Measurements from ENCODE around the gene GALK2.

The GALK2 gene

GRCh38 chr15:49148727-49149126, 21.3 kb upstream of the GALK2 start:
- Histone ChIP-seq H3K36me3 (ENCODE audit: insufficient read depth, low read length) (peaks cover 9% of the 10 kb centered on the region), H3K27me3 (ENCODE audit: insufficient read depth, low read length) (no peaks in the 10 kb centered on the region), H3K4me3 (ENCODE audit: low read length) (no peak overlapping the region), H3K9me3 (ENCODE audit: low read length) (no peaks in the 10 kb centered on the region), H2AFZ (ENCODE audit: low read depth, low read length) (no peak overlapping the region), H3K4me1 (ENCODE audit: insufficient read depth, low read length) (peaks cover 2% of the 10 kb centered on the region)

- Histone ChIP-seq H3K36me3 (ENCODE audit: insufficient read depth, low read length) (peaks cover 2% of the 10 kb centered on the region), H3K4me3 (ENCODE audit: low read length) (no peak overlapping the region), H2AFZ (ENCODE audit: low read depth, low read length) (no peak overlapping the region), H3K4me1 (ENCODE audit: insufficient read depth, low read length) (peaks cover 15% of the 10 kb centered on the region), H3K9me3 (ENCODE audit: low read length) (no peaks in the 10 kb centered on the region), H3K27me3 (ENCODE audit: insufficient read depth, low read length) (no peaks in the 10 kb centered on the region)
Measured at GRCh38 chr15:49151831-49152230, 18.2 kb upstream of the GALK2 start.

DNA sequence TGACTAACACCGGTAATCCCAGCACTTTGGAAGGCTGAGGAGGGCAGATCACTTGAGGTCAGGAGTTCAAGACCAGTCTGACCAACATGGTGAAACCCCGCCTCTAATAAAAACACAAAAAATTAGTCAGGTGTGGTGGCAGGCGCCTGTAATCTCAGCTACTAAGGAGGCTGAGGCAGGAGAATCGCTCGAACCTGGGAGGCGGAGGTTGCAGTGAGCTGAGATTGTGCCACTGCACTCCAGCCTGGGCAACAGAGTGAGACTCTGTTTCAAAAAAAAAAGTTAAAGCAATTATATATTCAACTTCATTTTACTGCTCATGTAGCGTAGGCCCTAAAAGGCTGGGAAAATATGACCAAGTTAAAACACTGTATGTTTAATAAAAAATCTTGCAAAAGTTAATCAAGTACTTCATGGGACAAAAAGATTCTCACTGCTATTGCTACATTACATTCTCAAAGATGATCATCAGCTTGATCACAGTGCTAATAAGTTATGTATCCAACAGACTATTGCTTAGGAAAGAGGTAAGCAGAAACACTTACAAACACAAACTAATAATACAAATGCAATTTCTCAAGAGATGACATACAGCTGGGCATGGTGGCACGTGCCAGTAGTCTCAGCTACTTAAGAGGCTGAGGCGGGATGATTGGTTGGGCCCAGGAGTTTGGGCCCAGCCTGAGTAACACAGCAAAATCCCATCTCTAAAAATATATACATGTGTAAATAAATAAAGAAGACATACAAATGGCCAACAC, 17.3 kb upstream of the GALK2 start:
- no peaks in the 10 kb centered on the region for H3K27me3 ChIP-seq (ENCODE audit: insufficient read depth, low read length)
- H3K4me1 ChIP-seq (ENCODE audit: insufficient read depth, low read length): peaks cover 18% of the 10 kb centered on the region

GRCh38 chr15:49154359-49154758, 15.7 kb upstream of the GALK2 start:
- Histone ChIP-seq H3K4me1 (ENCODE audit: insufficient read depth, low read length) (peaks cover 18% of the 10 kb centered on the region), H3K36me3 (ENCODE audit: insufficient read depth, low read length) (no peaks in the 10 kb centered on the region), H3K27me3 (ENCODE audit: insufficient read depth, low read length) (no peaks in the 10 kb centered on the region), H2AFZ (ENCODE audit: low read depth, low read length) (peak overlapping the region; percentile 50), H3K4me3 (ENCODE audit: low read length) (peak overlapping the region; percentile 75), H3K9me3 (ENCODE audit: low read length) (no peaks in the 10 kb centered on the region)

More for the DNA sequence above, 17.3 kb upstream of the GALK2 start:
- H3K9me3 ChIP-seq (ENCODE audit: low read length): no peaks in the 10 kb centered on the region
- peaks cover 2% of the 10 kb centered on the region for H3K36me3 ChIP-seq (ENCODE audit: insufficient read depth, low read length)
- H3K4me3 ChIP-seq (ENCODE audit: low read length): no peak overlapping the region
- H2AFZ ChIP-seq (ENCODE audit: low read depth, low read length): no peak overlapping the region

- H3K9me3 ChIP-seq (ENCODE audit: low read length): no peaks in the 10 kb centered on the region
- H3K4me3 ChIP-seq (ENCODE audit: low read length): peak overlapping the region; percentile 75
- no peaks in the 10 kb centered on the region for H3K27me3 ChIP-seq (ENCODE audit: insufficient read depth, low read length)
- no peaks in the 10 kb centered on the region for H3K36me3 ChIP-seq (ENCODE audit: insufficient read depth, low read length)
- peaks cover 18% of the 10 kb centered on the region for H3K4me1 ChIP-seq (ENCODE audit: insufficient read depth, low read length)
- H2AFZ ChIP-seq (ENCODE audit: low read depth, low read length): peak overlapping the region; percentile 50
Measured at GRCh38 chr15:49154799-49155109, 15.3 kb upstream of the GALK2 start.

DNA sequence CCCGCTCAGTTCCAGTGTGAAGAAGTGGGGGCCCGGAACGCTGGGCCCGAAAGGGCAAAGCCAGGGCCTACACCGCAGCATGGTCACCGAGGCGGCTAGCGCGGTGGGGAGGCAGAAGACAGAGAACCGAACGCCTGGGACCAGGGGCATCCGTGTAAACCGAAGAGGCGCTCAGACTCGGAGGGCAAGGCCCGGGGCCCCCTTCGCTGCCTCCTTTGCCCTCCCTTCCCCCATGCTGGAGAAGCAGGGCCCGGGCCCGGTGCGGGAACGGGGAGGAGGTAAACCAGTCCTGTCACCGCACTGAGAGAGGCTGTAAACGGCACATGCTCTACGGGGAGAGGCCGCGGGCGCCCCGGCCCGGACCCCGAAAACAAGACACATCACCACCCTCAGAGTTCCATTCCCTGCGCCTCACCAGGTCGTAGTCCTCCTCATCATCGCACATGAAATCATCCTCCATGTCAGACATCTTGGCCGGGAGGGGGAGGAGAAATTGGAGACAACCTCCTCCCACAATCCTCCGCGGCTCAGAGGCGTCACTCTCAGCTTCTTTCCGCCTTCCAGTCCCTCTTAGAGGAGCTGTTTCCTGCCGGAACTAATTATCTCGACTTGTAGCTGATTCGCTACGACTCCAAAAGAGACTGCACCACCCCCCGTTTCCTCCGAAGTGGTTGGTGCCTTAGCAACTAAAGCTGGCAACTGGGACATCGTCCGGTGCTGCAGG, 14.8 kb upstream of the GALK2 start, which contains the start of gene COPS2:
COPS2 (minus strand) TSS at position 490 of the 724 bp plus-strand sequence; CDS start at position 469, 21 bp downstream.
- peaks cover 18% of the 10 kb centered on the region for H3K4me1 ChIP-seq (ENCODE audit: insufficient read depth, low read length)
- no peaks in the 10 kb centered on the region for H3K9me3 ChIP-seq (ENCODE audit: low read length)
- no peaks in the 10 kb centered on the region for H3K36me3 ChIP-seq (ENCODE audit: insufficient read depth, low read length)
- peak within 1 kb of the TSS; percentile 97 for H2AFZ ChIP-seq (ENCODE audit: low read depth, low read length)
- H3K27me3 ChIP-seq (ENCODE audit: insufficient read depth, low read length): no peaks in the 10 kb centered on the region
- peak within 1 kb of the TSS; percentile 75 for H3K4me3 ChIP-seq (ENCODE audit: low read length)

- no peaks in the 10 kb centered on the region for H3K27me3 ChIP-seq (ENCODE audit: insufficient read depth, low read length)
- peaks cover 18% of the 10 kb centered on the region for H3K4me1 ChIP-seq (ENCODE audit: insufficient read depth, low read length)
- H2AFZ ChIP-seq (ENCODE audit: low read depth, low read length): peak overlapping the region; percentile 97
- no peaks in the 10 kb centered on the region for H3K9me3 ChIP-seq (ENCODE audit: low read length)
- H3K36me3 ChIP-seq (ENCODE audit: insufficient read depth, low read length): no peaks in the 10 kb centered on the region
- H3K4me3 ChIP-seq (ENCODE audit: low read length): peak overlapping the region; percentile 75
Measured at GRCh38 chr15:49155834-49156627, 14.0 kb upstream of the GALK2 start.

DNA sequence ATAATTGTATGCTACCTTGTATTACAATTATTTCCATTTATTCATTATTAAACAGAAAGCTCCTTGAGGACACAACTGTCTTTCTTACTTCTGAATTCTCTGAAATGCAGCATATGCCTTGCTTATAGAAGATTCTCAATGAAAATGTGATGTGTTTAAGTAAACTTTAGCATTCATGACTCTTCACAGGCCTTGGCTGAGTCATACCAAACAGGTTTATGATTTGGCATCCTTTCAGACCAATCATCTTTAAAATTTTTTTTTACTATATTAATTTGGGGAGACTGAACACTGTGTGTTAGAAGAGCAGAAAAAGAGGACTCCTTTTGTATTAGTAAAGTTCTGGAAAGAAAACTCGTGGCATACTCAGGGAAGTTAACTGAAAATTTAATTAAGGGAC, 6.4 kb upstream of the GALK2 start:
- no peaks in the 10 kb centered on the region for H3K36me3 ChIP-seq (ENCODE audit: insufficient read depth, low read length)
- H2AFZ ChIP-seq (ENCODE audit: low read depth, low read length): no peak overlapping the region

DNA sequence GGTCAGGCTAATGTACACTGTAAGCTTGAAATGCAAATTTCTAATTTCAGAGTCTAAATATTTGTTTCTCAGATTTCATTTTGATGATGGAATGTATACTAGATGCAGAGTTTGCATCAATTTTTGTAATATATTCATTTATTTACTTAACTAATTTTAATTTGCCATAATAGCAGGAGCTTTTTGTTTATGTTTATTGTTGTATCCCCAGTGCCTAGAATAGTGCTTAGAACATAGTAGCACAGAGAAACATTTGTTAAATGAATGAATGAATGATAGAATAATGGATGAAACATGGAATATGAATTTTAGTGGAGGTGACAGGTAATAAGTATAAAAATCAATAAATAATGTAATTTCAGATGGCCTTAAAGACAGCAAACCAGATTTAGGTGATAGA, 5.2 kb upstream of the GALK2 start:
- H3K9me3 ChIP-seq (ENCODE audit: low read length): no peaks in the 10 kb centered on the region
- H2AFZ ChIP-seq (ENCODE audit: low read depth, low read length): no peak overlapping the region
- H3K4me3 ChIP-seq (ENCODE audit: low read length): no peak overlapping the region
- no peaks in the 10 kb centered on the region for H3K4me1 ChIP-seq (ENCODE audit: insufficient read depth, low read length)
- no peaks in the 10 kb centered on the region for H3K27me3 ChIP-seq (ENCODE audit: insufficient read depth, low read length)
- H3K36me3 ChIP-seq (ENCODE audit: insufficient read depth, low read length): no peaks in the 10 kb centered on the region

More for the DNA sequence above, 6.4 kb upstream of the GALK2 start:
- Histone ChIP-seq H3K27me3 (ENCODE audit: insufficient read depth, low read length) (no peaks in the 10 kb centered on the region), H3K9me3 (ENCODE audit: low read length) (no peaks in the 10 kb centered on the region), H3K4me1 (ENCODE audit: insufficient read depth, low read length) (no peaks in the 10 kb centered on the region), H3K4me3 (ENCODE audit: low read length) (no peak overlapping the region)

DNA sequence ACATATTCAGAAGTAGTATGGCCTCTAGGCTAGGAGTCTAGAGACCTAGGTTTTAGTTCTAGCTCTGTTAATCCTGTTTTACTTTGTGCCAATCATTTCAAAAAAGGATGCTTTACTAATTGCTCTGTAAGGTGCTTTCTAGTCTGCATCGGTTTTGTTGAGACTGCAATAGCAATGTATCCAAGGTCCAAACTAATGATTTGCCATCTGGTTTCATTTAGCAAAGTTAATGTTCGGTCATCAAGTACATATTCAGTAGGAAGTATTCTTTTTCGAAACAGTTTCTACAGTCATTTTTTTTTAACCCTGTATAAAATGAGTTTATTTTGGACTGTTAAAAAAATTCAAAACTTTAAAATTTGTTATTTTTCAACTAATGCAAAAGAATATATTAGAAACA, 2.0 kb upstream of the GALK2 start:
- Histone ChIP-seq H3K27me3 (ENCODE audit: insufficient read depth, low read length) (no peaks in the 10 kb centered on the region), H3K4me3 (ENCODE audit: low read length) (no peak overlapping the region), H3K9me3 (ENCODE audit: low read length) (no peaks in the 10 kb centered on the region), H3K4me1 (ENCODE audit: insufficient read depth, low read length) (peaks cover 2% of the 10 kb centered on the region), H3K36me3 (ENCODE audit: insufficient read depth, low read length) (no peaks in the 10 kb centered on the region), H2AFZ (ENCODE audit: low read depth, low read length) (no peak overlapping the region)

DNA sequence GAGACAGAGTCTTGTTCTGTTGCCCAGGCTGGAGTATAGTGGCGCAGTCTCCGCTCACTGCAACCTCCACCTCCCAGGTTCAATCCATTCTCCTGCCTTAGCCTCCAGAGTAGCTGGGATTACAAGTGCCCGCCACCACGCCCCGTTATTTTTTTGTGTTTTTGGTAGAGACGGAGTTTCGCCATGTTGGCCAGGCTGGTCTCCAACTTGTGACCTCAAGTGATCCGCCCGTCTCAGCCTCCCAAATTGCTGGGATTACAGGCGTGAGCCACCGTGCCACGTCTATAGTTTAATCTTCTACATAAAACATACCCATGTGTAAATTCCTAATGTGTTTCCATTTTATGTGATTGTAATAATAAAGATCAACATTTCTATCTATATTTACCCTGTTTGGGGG, 1.7 kb downstream of the GALK2 start:
- no peaks in the 10 kb centered on the region for H3K27me3 ChIP-seq (ENCODE audit: insufficient read depth, low read length)
- H3K4me1 ChIP-seq (ENCODE audit: insufficient read depth, low read length): peaks cover 4% of the 10 kb centered on the region
- no peak overlapping the region for H3K4me3 ChIP-seq (ENCODE audit: low read length)
- no peaks in the 10 kb centered on the region for H3K36me3 ChIP-seq (ENCODE audit: insufficient read depth, low read length)
- no peaks in the 10 kb centered on the region for H3K9me3 ChIP-seq (ENCODE audit: low read length)
- no peak overlapping the region for H2AFZ ChIP-seq (ENCODE audit: low read depth, low read length)

- Histone ChIP-seq H3K27me3 (ENCODE audit: insufficient read depth, low read length) (no peaks in the 10 kb centered on the region), H3K9me3 (ENCODE audit: low read length) (no peaks in the 10 kb centered on the region), H2AFZ (ENCODE audit: low read depth, low read length) (peak overlapping the region; percentile 4), H3K4me1 (ENCODE audit: insufficient read depth, low read length) (peaks cover 6% of the 10 kb centered on the region), H3K4me3 (ENCODE audit: low read length) (no peak overlapping the region), H3K36me3 (ENCODE audit: insufficient read depth, low read length) (no peaks in the 10 kb centered on the region)
Measured at GRCh38 chr15:49174902-49175301, 4.9 kb downstream of the GALK2 start.

Data from neuron (in vitro differentiated cells).